ENCODE results near the gene INCENP. TPM values are rescaled to one million over a fixed set of nuclear protein-coding genes. Genes with fewer than 3 reads are reported as not detected.

Gene INCENP
- total RNA-seq, 1 experiment from 2014 or later = 66.1 TPM

- no peak for DNase-seq (ENCODE audit: low spot score)
These were observed 17.6 kb downstream of the INCENP start for GRCh38 chr11:62141111-62142042.

GRCh38 chr11:62142043-62142375 is 18.2 kb downstream of the INCENP start:
- no peak for DNase-seq (ENCODE audit: low spot score)

- DNase-seq (ENCODE audit: low spot score) = no peak
These were observed 19.1 kb downstream of the INCENP start for GRCh38 chr11:62142921-62143320.

GRCh38 chr11:62143727-62144126 is 19.9 kb downstream of the INCENP start:
- DNase-seq (ENCODE audit: low spot score) = no peak

GRCh38 chr11:62144641-62145255 is 20.9 kb downstream of the INCENP start:
- DNase-seq (ENCODE audit: low spot score) = no peak

GRCh38 chr11:62145261-62145871 is 21.6 kb downstream of the INCENP start:
- DNase-seq (ENCODE audit: low spot score) = no peak

- no peak for DNase-seq (ENCODE audit: low spot score)
These were observed 22.8 kb downstream of the INCENP start for GRCh38 chr11:62146476-62147200.

GRCh38 chr11:62147545-62147944 is 23.7 kb downstream of the INCENP start:
- no peak for DNase-seq (ENCODE audit: low spot score)

- DNase-seq (ENCODE audit: low spot score) = no peak
These were observed 24.6 kb downstream of the INCENP start for GRCh38 chr11:62148271-62148980.

GRCh38 chr11:62149986-62150886 is 26.4 kb downstream of the INCENP start:
- DNase-seq (ENCODE audit: low spot score) = no peak

GRCh38 chr11:62150887-62151736 is 27.3 kb downstream of the INCENP start:
- DNase-seq (ENCODE audit: low spot score) = no peak

GRCh38 chr11:62151737-62152102 is 27.9 kb downstream of the INCENP start:
- no peak for DNase-seq (ENCODE audit: low spot score)

GRCh38 chr11:62152245-62153086 is 28.7 kb downstream of the INCENP start:
- no peak for DNase-seq (ENCODE audit: low spot score)

- DNase-seq (ENCODE audit: low spot score) = no peak
These were observed 29.2 kb downstream of the INCENP start for GRCh38 chr11:62153087-62153395.

- no peak for DNase-seq (ENCODE audit: low spot score)
These were observed 29.8 kb downstream of the INCENP start for GRCh38 chr11:62153617-62154016.

- no peak for DNase-seq (ENCODE audit: low spot score)
These were observed 33.8 kb downstream of the INCENP start for GRCh38 chr11:62157603-62158002.

GRCh38 chr11:62166371-62166770 is 42.6 kb downstream of the INCENP start:
- DNase-seq (ENCODE audit: low spot score) = no peak

GRCh38 chr11:62169448-62169847 is 45.6 kb downstream of the INCENP start:
- no peak for DNase-seq (ENCODE audit: low spot score)

GRCh38 chr11:62169935-62170334 is 46.1 kb downstream of the INCENP start:
- DNase-seq (ENCODE audit: low spot score) = no peak
